ENCODE results near the gene BAHCC1.

BAHCC1 gene

DNA sequence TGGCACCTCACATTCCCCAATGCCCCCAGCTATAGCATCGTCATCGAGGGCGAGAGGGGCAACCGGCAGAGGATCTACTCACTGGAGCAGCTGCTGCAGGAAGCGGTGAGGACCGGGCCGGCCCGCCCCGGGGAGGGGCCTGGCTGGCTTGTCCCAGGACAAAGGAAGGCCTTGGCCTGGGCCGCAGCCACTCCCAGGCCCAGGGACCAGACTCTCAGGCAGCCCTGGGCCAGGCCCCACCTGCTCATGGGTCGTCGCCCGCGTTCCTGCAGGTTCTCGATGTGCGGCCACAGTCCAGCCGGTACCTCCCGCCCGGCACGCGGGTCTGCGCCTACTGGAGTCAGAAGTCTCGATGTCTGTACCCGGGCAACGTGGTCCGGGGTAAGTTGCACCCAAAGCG, 64.0 kb downstream of the BAHCC1 start:
- peaks cover under 1% of the 10 kb centered on the region for H3K4me1 ChIP-seq (ENCODE audit: control insufficient read depth, low read length)
- H3F3A ChIP-seq (ENCODE audit: control insufficient read depth, insufficient read depth), result no peaks in the 10 kb centered on the region
- no peaks in the 10 kb centered on the region for H3K79me2 ChIP-seq (ENCODE audit: control insufficient read depth, low read length)
- no peak for TF ChIP-seq EZH2phosphoT487 (IDR thresholded peaks at IDR 0.05; ENCODE audit: borderline replicate concordance, low read length)
- TF ChIP-seq, protein P1, sequence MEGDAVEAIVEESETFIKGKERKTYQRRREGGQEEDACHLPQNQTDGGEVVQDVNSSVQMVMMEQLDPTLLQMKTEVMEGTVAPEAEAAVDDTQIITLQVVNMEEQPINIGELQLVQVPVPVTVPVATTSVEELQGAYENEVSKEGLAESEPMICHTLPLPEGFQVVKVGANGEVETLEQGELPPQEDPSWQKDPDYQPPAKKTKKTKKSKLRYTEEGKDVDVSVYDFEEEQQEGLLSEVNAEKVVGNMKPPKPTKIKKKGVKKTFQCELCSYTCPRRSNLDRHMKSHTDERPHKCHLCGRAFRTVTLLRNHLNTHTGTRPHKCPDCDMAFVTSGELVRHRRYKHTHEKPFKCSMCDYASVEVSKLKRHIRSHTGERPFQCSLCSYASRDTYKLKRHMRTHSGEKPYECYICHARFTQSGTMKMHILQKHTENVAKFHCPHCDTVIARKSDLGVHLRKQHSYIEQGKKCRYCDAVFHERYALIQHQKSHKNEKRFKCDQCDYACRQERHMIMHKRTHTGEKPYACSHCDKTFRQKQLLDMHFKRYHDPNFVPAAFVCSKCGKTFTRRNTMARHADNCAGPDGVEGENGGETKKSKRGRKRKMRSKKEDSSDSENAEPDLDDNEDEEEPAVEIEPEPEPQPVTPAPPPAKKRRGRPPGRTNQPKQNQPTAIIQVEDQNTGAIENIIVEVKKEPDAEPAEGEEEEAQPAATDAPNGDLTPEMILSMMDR (IDR thresholded peaks at IDR 0.05; ENCODE audit: low read depth, low read length, poor library complexity, severe bottlenecking), result no peak
- H3K27ac ChIP-seq (ENCODE audit: low read depth, low read length), result no peak overlapping the region
- H3K9me2 ChIP-seq (replicated peaks; ENCODE audit: control insufficient read depth, low read length), result no peaks in the 10 kb centered on the region
- no peaks in the 10 kb centered on the region; the same call in 1 of the 2 replicates for H3K9me3 ChIP-seq (ENCODE audit: control insufficient read depth, insufficient read depth, low read length)
- no peaks in the 10 kb centered on the region for H3K27me3 ChIP-seq (ENCODE audit: control insufficient read depth, low read length)
- H3K4me3 ChIP-seq (ENCODE audit: low read length), result no peak overlapping the region
- H3K36me3 ChIP-seq (ENCODE audit: control insufficient read depth, low read length), result no peaks in the 10 kb centered on the region
- H3K4me2 ChIP-seq (ENCODE audit: low read length), result no peak overlapping the region
- no peaks in the 10 kb centered on the region for H4K20me1 ChIP-seq (ENCODE audit: control insufficient read depth, insufficient read depth, low read depth, low read length)

- TF ChIP-seq, protein P1 (IDR thresholded peaks at IDR 0.05; ENCODE audit: low read depth, low read length, poor library complexity, severe bottlenecking), result no peak
- no peak for TF ChIP-seq EZH2phosphoT487 (IDR thresholded peaks at IDR 0.05; ENCODE audit: borderline replicate concordance, low read length)
- Histone ChIP-seq H3K79me2 (ENCODE audit: control insufficient read depth, low read length) (no peaks in the 10 kb centered on the region), H3K4me3 (ENCODE audit: low read length) (no peak overlapping the region), H3K4me1 (ENCODE audit: control insufficient read depth, low read length) (no peaks in the 10 kb centered on the region), H3K4me2 (ENCODE audit: low read length) (no peak overlapping the region), H3K27ac (ENCODE audit: low read depth, low read length) (no peak overlapping the region), H3F3A (ENCODE audit: control insufficient read depth, insufficient read depth) (no peaks in the 10 kb centered on the region), H3K9me3 (ENCODE audit: control insufficient read depth, insufficient read depth, low read length) (no peaks in the 10 kb centered on the region; the same call in 1 of the 2 replicates), H4K20me1 (ENCODE audit: control insufficient read depth, insufficient read depth, low read depth, low read length) (no peaks in the 10 kb centered on the region), H3K27me3 (ENCODE audit: control insufficient read depth, low read length) (no peaks in the 10 kb centered on the region), H3K9me2 (replicated peaks; ENCODE audit: control insufficient read depth, low read length) (no peaks in the 10 kb centered on the region), H3K36me3 (ENCODE audit: control insufficient read depth, low read length) (no peaks in the 10 kb centered on the region)
These were observed 64.6 kb downstream of the BAHCC1 start for GRCh38 chr17:81459864-81460263.

GRCh38 chr17:81460856-81461460, 65.7 kb downstream of the BAHCC1 start:
- Histone ChIP-seq H3K9me3 (ENCODE audit: control insufficient read depth, insufficient read depth, low read length) (no peaks in the 10 kb centered on the region; the same call in 1 of the 2 replicates), H3K27me3 (ENCODE audit: control insufficient read depth, low read length) (no peaks in the 10 kb centered on the region), H3K4me1 (ENCODE audit: control insufficient read depth, low read length) (no peaks in the 10 kb centered on the region), H3K4me2 (ENCODE audit: low read length) (no peak overlapping the region), H4K20me1 (ENCODE audit: control insufficient read depth, insufficient read depth, low read depth, low read length) (no peaks in the 10 kb centered on the region), H3K36me3 (ENCODE audit: control insufficient read depth, low read length) (no peaks in the 10 kb centered on the region), H3K9me2 (replicated peaks; ENCODE audit: control insufficient read depth, low read length) (no peaks in the 10 kb centered on the region), H3F3A (ENCODE audit: control insufficient read depth, insufficient read depth) (no peaks in the 10 kb centered on the region), H3K27ac (ENCODE audit: low read depth, low read length) (no peak overlapping the region), H3K79me2 (ENCODE audit: control insufficient read depth, low read length) (no peaks in the 10 kb centered on the region), H3K4me3 (ENCODE audit: low read length) (no peak overlapping the region)
- TF ChIP-seq, protein P1 (IDR thresholded peaks at IDR 0.05; ENCODE audit: low read depth, low read length, poor library complexity, severe bottlenecking), result no peak
- TF ChIP-seq EZH2phosphoT487 (IDR thresholded peaks at IDR 0.05; ENCODE audit: borderline replicate concordance, low read length), result no peak
